Left colon (tissue), 2 donors: Measurements from ENCODE around the gene SLC5A5. TPM values are rescaled to one million over a fixed set of nuclear protein-coding genes. Genes with fewer than 3 reads are reported as not detected.
"Not testable (repeated sequence)": the region's sequence is repeated elsewhere in the genome, so short reads cannot be mapped to it uniquely, and the experiment has no call there.

Experiments used
- ATAC-seq: fragments of 200-7000 bp; cut with Tn5 transposase; one replicate; pipeline ENCODE4 v1.9.1; 2020; ENCODE audit warnings: mild to moderate bottlenecking, moderate library complexity
- DNase-seq, 2 donors: peaks; one replicate each; pipeline ENCODE4 v3.0.0-alpha.2; 2020
- intact Hi-C, 2 donors: fragments of 100-400 bp; cut with DNase I in 1 of 2; cut with micrococcal nuclease in 1 of 2; formaldehyde crosslinking; loops; one replicate each; pipeline versions ENCODE4 v1.11.2 to v1.14.0; 2022; cut with DNase I, micrococcal nuclease
- total RNA-seq, 2 donors: library from RNA; stranded (reverse); fragmentation: NEBNext Ultra II Directional; extraction: Animal tissue kit (Norgen Biotek cat#: 25700); gene quantifications; one replicate each; pipeline ENCODE4 v1.2.1, GENCODE V29; 2021
- donor health status: DM: no; HTN: no; CAD: no.
- donor health status: DM: yes; HTN: yes; CAD: no.

The SLC5A5 gene
- total RNA-seq, 2 donors from 2014 or later: not detected

GRCh38 chr19:17893766-17894165 lies 22.0 kb downstream of the SLC5A5 start:
- intact Hi-C loops: no loop called here
- ATAC-seq: no peak

GRCh38 chr19:17902701-17903100 lies 31.0 kb downstream of the SLC5A5 start:
- ATAC-seq (no peak), DNase-seq (no peak)
- intact Hi-C loops: no loop called here

More at GRCh38 chr19:17893766-17894165, 22.0 kb downstream of the SLC5A5 start:
- no peak for DNase-seq

- ATAC-seq (no peak), DNase-seq (no peak)
- intact Hi-C loops: no loop called here
Measured at GRCh38 chr19:17908244-17908643, 36.5 kb downstream of the SLC5A5 start.

GRCh38 chr19:17909003-17909732 lies 37.4 kb downstream of the SLC5A5 start:
- DNase-seq (no peak), ATAC-seq (no peak)
- intact Hi-C loops: no loop called here

GRCh38 chr19:17910791-17911360 lies 39.1 kb downstream of the SLC5A5 start:
- DNase-seq: no peak
- intact Hi-C loops: no loop called here
- ATAC-seq: no peak

GRCh38 chr19:17915940-17916593 lies 44.3 kb downstream of the SLC5A5 start:
- ATAC-seq: peak; percentile 86
- no peak for DNase-seq
- intact Hi-C loops: no loop called here

- intact Hi-C loops, DNase-seq, ATAC-seq: not testable (repeated sequence)
Measured at GRCh38 chr19:17918151-17918550, 46.4 kb downstream of the SLC5A5 start.

GRCh38 chr19:17919122-17919521 lies 47.4 kb downstream of the SLC5A5 start:
- DNase-seq, ATAC-seq, intact Hi-C loops: not testable (repeated sequence)

GRCh38 chr19:17920527-17920926 lies 48.8 kb downstream of the SLC5A5 start:
- intact Hi-C loops: loop anchor here in 1 of 2 donors (10.0 kb wide), 1 partner anchor 56 kb away; no protein-coding TSS in a partner anchor
- ATAC-seq (no peak), DNase-seq (no peak)

- intact Hi-C loops: loop anchor here in 1 of 2 donors (10.0 kb wide), 1 partner anchor 57 kb away; no protein-coding TSS in a partner anchor
- no peak for DNase-seq
- no peak for ATAC-seq
Measured at GRCh38 chr19:17922138-17922537, 50.4 kb downstream of the SLC5A5 start.

- ATAC-seq (no peak), DNase-seq (no peak)
- intact Hi-C loops: loop anchor here in 1 of 2 donors (10.0 kb wide), 1 partner anchor 61 kb away; no protein-coding TSS in a partner anchor
Measured at GRCh38 chr19:17926044-17926443, 54.3 kb downstream of the SLC5A5 start.

GRCh38 chr19:17929056-17929455 lies 57.3 kb downstream of the SLC5A5 start:
- ATAC-seq: no peak
- intact Hi-C loops: loop anchor here in 1 of 2 donors (10.0 kb wide), 1 partner anchor 64 kb away; no protein-coding TSS in a partner anchor
- DNase-seq: no peak

GRCh38 chr19:17931532-17932191 lies 59.9 kb downstream of the SLC5A5 start:
- intact Hi-C loops: loop anchor here in 1 of 2 donors (5.0 kb wide), 1 partner anchor 64 kb away; no protein-coding TSS in a partner anchor
- ATAC-seq (no peak), DNase-seq (no peak)

- peak; percentile 98 for ATAC-seq
- intact Hi-C loops: loop anchor here in 1 of 2 donors (5.0 kb wide), 1 partner anchor 65 kb away; no protein-coding TSS in a partner anchor
- DNase-seq: peak; percentile 89 to 95
Measured at GRCh38 chr19:17932485-17933338, 61.0 kb downstream of the SLC5A5 start, which contains the start of gene CCDC124. Gene CCDC124 (plus strand): TSS chr19:17933015. CDS start chr19:17936421, 3,406 bp downstream.

- ATAC-seq (no peak), DNase-seq (no peak)
- intact Hi-C loops: loop anchor here in 1 of 2 donors (5.0 kb wide), 1 partner anchor 66 kb away; no protein-coding TSS in a partner anchor
Measured at GRCh38 chr19:17933414-17934129, 61.8 kb downstream of the SLC5A5 start.

GRCh38 chr19:17936379-17936778 lies 64.6 kb downstream of the SLC5A5 start:
- intact Hi-C loops: loop anchor here in 1 of 2 donors (5.0 kb wide), 1 partner anchor 61 kb away; no protein-coding TSS in a partner anchor
- no peak for ATAC-seq
- no peak for DNase-seq

- intact Hi-C loops: loop anchor here in 1 of 2 donors (5.0 kb wide), 1 partner anchor 60 kb away; no protein-coding TSS in a partner anchor
- ATAC-seq (no peak), DNase-seq (no peak)
Measured at GRCh38 chr19:17937371-17937900, 65.7 kb downstream of the SLC5A5 start.
